ENCODE measurements around the gene CDC42EP2.
"Not testable (repeated sequence)": the region's sequence is repeated elsewhere in the genome, so short reads cannot be mapped to it uniquely, and the experiment has no call there.

CDC42EP2 gene

DNA sequence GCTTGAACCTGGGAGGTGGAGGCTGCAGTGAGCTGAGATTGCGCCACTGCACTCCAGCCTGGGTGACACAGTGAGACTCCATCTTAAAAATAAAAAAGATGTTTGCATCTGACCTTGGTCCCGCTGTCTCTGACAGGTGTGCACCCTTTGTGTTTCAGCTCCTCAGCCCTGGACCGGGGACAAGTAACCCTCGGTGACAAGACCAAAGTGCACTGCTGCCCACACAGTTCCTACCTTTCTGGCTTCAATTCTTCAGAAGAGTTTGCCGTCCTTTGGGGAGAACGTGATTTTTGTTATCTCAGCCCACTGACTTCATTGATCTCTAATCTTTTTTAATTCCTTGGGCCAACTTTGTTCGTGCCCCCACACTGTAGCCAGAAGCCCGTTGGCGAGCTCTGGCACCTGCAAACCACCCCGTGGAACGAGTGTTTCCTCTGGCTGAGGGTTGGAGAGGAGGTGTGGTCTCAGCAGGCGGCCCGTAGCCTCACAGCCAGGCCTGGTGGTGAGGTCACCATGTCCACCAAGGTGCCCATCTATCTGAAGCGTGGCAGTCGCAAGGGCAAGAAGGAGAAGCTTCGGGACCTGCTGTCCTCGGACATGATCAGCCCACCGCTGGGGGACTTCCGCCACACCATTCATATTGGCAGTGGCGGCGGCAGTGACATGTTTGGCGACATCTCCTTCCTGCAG is 5.9 kb downstream of the CDC42EP2 start:
- no peak for DNase-seq (ENCODE audit: low read depth, low spot score)
- no CpG with 5 or more reads among the region's 22 CpGs for WGBS (ENCODE audit: insufficient coverage, insufficient read length)

DNA sequence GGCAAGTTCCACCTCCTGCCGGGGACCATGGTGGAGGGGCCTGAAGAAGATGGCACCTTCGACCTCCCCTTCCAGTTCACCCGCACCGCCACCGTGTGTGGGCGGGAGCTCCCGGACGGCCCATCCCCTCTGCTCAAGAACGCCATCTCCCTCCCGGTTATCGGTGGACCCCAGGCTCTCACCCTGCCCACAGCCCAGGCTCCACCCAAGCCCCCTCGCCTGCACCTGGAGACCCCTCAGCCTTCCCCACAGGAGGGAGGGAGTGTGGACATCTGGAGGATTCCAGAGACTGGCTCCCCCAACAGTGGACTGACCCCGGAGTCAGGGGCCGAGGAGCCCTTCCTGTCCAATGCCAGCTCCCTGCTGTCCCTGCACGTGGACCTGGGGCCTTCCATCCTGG is 6.4 kb downstream of the CDC42EP2 start:
- DNase-seq (ENCODE audit: low read depth, low spot score), result no peak
- H3K27me3 ChIP-seq (ENCODE audit: control insufficient read depth, insufficient read depth, low read length), result no peaks in the 10 kb centered on the region
- no peak overlapping the region for H3K4me3 ChIP-seq (ENCODE audit: low read length)
- peaks cover 18% of the 10 kb centered on the region for H3K36me3 ChIP-seq (ENCODE audit: control insufficient read depth, insufficient read depth, low read length)
- peaks cover 2% of the 10 kb centered on the region; the same call in 1 of the 2 replicates for H3K4me1 ChIP-seq (ENCODE audit: control insufficient read depth, insufficient read depth, low read length)
- WGBS (ENCODE audit: insufficient coverage, insufficient read length), result no CpG with 5 or more reads among the region's 15 CpGs
- H3K27ac ChIP-seq (ENCODE audit: low read length), result no peak overlapping the region
- no peaks in the 10 kb centered on the region for H3K9me3 ChIP-seq (ENCODE audit: control insufficient read depth, insufficient read depth, low read length)

More for the DNA sequence above, 5.9 kb downstream of the CDC42EP2 start:
- peaks cover 4% of the 10 kb centered on the region; the same call in 1 of the 2 replicates for H3K4me1 ChIP-seq (ENCODE audit: control insufficient read depth, insufficient read depth, low read length)
- no peaks in the 10 kb centered on the region for H3K27me3 ChIP-seq (ENCODE audit: control insufficient read depth, insufficient read depth, low read length)
- no peak overlapping the region for H3K4me3 ChIP-seq (ENCODE audit: low read length)
- no peaks in the 10 kb centered on the region for H3K9me3 ChIP-seq (ENCODE audit: control insufficient read depth, insufficient read depth, low read length)
- no peak overlapping the region for H3K27ac ChIP-seq (ENCODE audit: low read length)
- H3K36me3 ChIP-seq (ENCODE audit: control insufficient read depth, insufficient read depth, low read length), result peaks cover 18% of the 10 kb centered on the region

DNA sequence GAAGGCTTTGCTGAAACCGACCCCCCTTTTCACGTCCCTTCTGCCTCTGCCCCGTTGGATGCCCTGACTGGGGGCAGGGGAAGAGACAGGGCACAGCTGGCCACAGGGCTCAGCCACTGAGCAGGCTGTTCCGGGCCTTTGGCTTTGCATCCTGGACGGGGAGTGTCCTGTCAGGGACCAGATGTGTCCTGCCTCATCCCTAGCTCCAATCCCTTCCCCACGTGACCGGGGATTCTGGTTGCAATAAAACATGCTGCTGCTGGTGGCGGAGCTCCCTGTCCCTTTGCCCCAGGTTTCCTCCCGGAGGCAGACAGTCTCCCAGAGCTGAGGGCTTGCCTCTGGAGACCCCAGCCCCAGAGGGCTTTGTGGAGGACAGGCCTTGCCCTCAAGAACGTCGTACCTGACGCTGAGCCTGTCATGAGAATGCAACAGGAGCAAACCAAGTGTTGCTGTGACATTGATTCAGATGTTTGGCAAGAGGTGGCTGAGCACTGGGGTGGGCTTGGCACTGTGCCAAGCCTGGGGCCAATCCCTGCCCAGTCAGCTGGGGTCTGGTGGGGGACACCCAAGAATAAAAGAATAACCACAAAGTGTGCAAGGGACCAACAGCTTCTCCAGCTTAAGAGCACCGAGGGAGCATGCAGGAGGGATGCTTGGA is 7.3 kb downstream of the CDC42EP2 start:
- peaks cover under 1% of the 10 kb centered on the region; the same call in 1 of the 2 replicates for H3K4me1 ChIP-seq (ENCODE audit: control insufficient read depth, insufficient read depth, low read length)
- no peak overlapping the region for H3K4me3 ChIP-seq (ENCODE audit: low read length)
- no peak overlapping the region for H3K27ac ChIP-seq (ENCODE audit: low read length)
- DNase-seq (ENCODE audit: low read depth, low spot score), result no peak
- H3K9me3 ChIP-seq (ENCODE audit: control insufficient read depth, insufficient read depth, low read length), result no peaks in the 10 kb centered on the region
- WGBS (ENCODE audit: insufficient coverage, insufficient read length), result no CpG with 5 or more reads among the region's 13 CpGs
- no peaks in the 10 kb centered on the region for H3K27me3 ChIP-seq (ENCODE audit: control insufficient read depth, insufficient read depth, low read length)
- H3K36me3 ChIP-seq (ENCODE audit: control insufficient read depth, insufficient read depth, low read length), result peaks cover 18% of the 10 kb centered on the region

DNA sequence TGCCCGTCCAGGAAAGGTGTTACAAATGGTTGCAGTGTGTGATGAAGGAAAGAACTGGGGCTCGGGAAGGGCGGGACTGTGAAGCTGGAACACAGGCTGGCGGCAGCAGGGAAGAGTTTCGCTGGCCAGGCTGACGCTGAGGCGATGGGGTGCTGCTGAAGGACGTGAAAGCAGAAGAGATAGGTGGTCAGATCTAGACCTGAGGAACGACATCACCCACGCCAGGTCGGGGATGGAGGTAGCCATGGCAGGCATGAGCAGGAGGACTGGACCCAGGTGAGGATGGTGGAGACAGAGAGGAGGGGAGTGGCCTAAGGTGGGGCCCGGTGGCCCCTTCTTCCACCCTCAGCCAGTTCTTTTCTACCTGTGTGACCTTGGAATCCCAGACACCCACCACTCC is 9.1 kb downstream of the CDC42EP2 start:
- H3K9me3 ChIP-seq (ENCODE audit: control insufficient read depth, insufficient read depth, low read length), result no peaks in the 10 kb centered on the region
- DNase-seq (ENCODE audit: low read depth, low spot score), result no peak
- H3K4me1 ChIP-seq (ENCODE audit: control insufficient read depth, insufficient read depth, low read length), result no peaks in the 10 kb centered on the region
- WGBS (ENCODE audit: insufficient coverage, insufficient read length), result no CpG with 5 or more reads among the region's 12 CpGs
- no peak overlapping the region for H3K4me3 ChIP-seq (ENCODE audit: low read length)
- no peaks in the 10 kb centered on the region for H3K27me3 ChIP-seq (ENCODE audit: control insufficient read depth, insufficient read depth, low read length)
- H3K36me3 ChIP-seq (ENCODE audit: control insufficient read depth, insufficient read depth, low read length), result peaks cover 18% of the 10 kb centered on the region
- H3K27ac ChIP-seq (ENCODE audit: low read length), result no peak overlapping the region

DNA sequence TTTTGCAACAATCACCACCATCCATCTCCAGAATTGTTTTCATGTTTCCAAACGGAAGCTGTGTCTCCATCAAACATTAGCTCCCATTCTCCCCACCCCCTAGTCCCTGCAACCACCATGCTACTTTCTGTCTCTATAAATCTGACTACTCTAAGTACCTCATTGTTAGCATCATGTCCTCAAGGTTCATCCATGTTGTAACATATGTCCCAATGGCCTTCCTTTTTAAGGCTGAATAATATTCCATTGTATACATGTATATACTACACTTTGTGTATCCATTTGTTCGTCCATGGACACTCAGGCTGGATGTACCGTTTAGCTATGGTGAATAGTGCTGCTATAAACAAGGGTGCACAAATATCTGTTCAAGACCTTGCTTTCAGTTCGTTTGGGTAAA is 10.8 kb downstream of the CDC42EP2 start:
- WGBS (ENCODE audit: insufficient coverage, insufficient read length), result no CpG with 5 or more reads among the region's 4 CpGs
- no peak for DNase-seq (ENCODE audit: low read depth, low spot score)
- Histone ChIP-seq H3K4me1 (ENCODE audit: control insufficient read depth, insufficient read depth, low read length) (no peaks in the 10 kb centered on the region), H3K27me3 (ENCODE audit: control insufficient read depth, insufficient read depth, low read length) (no peaks in the 10 kb centered on the region), H3K27ac (ENCODE audit: low read length) (no peak overlapping the region), H3K36me3 (ENCODE audit: control insufficient read depth, insufficient read depth, low read length) (peaks cover 18% of the 10 kb centered on the region), H3K9me3 (ENCODE audit: control insufficient read depth, insufficient read depth, low read length) (no peaks in the 10 kb centered on the region), H3K4me3 (ENCODE audit: low read length) (no peak overlapping the region)

DNA sequence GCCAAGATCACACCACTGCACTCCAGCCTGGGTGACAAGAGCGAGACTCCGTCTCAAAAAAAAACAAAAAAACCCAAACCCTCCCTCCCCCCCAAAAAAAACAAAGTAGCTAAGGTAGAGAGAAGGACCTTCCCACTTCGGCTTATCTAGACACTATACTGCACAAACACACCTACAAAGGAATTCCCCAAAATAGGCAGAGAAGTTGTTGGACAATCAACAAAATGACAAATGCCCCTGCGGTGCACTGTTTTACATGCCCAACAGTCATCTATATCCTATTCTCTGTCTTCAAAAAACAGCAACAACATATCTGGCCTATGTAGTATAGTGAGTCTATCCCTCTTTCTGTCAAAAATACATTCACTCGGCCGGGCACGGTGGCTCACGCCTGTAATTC is 12.4 kb downstream of the CDC42EP2 start:
- no CpG with 5 or more reads among the region's 8 CpGs for WGBS (ENCODE audit: insufficient coverage, insufficient read length)
- H3K4me1 ChIP-seq (ENCODE audit: control insufficient read depth, insufficient read depth, low read length), result no peaks in the 10 kb centered on the region
- H3K4me3 ChIP-seq (ENCODE audit: low read length), result no peak overlapping the region
- peaks cover 3% of the 10 kb centered on the region; the same call in 1 of the 2 replicates for H3K36me3 ChIP-seq (ENCODE audit: control insufficient read depth, insufficient read depth, low read length)
- H3K27me3 ChIP-seq (ENCODE audit: control insufficient read depth, insufficient read depth, low read length), result no peaks in the 10 kb centered on the region
- H3K27ac ChIP-seq (ENCODE audit: low read length), result no peak overlapping the region
- H3K9me3 ChIP-seq (ENCODE audit: control insufficient read depth, insufficient read depth, low read length), result no peaks in the 10 kb centered on the region
- DNase-seq (ENCODE audit: low read depth, low spot score), result no peak

DNA sequence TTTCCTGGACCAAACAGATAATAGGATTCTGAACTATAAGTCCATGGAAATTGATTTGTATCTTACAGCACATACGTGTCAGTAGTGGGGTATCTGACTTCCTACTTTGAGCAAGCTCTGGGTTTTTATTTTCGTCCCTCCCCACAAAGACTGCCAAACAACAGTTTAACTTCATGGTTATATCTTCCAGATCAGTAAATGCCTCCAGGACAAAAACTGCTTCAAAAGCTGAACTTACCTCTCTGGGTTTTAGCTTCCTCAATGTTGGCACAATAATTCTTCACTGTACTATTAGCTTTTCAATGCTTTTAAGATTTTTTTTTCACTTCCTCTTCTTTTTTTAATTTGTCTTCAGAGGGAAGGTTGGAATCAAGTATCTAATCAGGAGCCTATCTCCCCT is 14.8 kb downstream of the CDC42EP2 start:
- Histone ChIP-seq H3K27me3 (ENCODE audit: control insufficient read depth, insufficient read depth, low read length) (no peaks in the 10 kb centered on the region), H3K27ac (ENCODE audit: low read length) (no peak overlapping the region), H3K4me3 (ENCODE audit: low read length) (no peak overlapping the region), H3K4me1 (ENCODE audit: control insufficient read depth, insufficient read depth, low read length) (no peaks in the 10 kb centered on the region), H3K9me3 (ENCODE audit: control insufficient read depth, insufficient read depth, low read length) (no peaks in the 10 kb centered on the region), H3K36me3 (ENCODE audit: control insufficient read depth, insufficient read depth, low read length) (no peaks in the 10 kb centered on the region)
- no CpG with 5 or more reads among the region's 2 CpGs for WGBS (ENCODE audit: insufficient coverage, insufficient read length)
- no peak for DNase-seq (ENCODE audit: low read depth, low spot score)

DNA sequence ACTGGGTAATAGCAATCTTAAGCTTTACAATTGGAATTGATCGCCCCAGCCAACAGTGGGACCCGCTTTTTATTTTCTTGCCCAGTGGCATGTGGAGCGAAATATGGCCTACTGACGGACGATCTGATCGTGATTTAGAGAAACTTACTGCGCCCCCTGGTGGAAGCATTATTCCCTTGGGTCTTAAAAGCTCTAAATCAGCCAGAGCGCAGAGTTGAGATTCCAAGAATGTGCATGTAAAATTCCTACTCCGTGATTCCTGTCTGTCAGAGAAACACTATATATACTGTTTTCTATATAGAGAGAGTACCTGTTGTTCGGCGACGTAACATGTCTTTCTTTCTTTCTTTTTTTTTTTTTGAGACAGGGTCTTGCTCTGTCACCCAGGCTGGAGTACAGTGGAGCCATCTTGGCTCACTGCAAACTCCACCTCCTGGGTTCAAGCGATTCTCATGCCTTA is 15.3 kb downstream of the CDC42EP2 start:
- H3K4me1 ChIP-seq (ENCODE audit: control insufficient read depth, insufficient read depth, low read length), result no peaks in the 10 kb centered on the region
- WGBS (ENCODE audit: insufficient coverage, insufficient read length), result no CpG with 5 or more reads among the region's 13 CpGs
- peak; percentile 91 for DNase-seq (ENCODE audit: low read depth, low spot score)
- no peaks in the 10 kb centered on the region; the same call in 1 of the 2 replicates for H3K9me3 ChIP-seq (ENCODE audit: control insufficient read depth, insufficient read depth, low read length)
- H3K36me3 ChIP-seq (ENCODE audit: control insufficient read depth, insufficient read depth, low read length), result no peaks in the 10 kb centered on the region
- no peak overlapping the region for H3K4me3 ChIP-seq (ENCODE audit: low read length)
- no peak overlapping the region for H3K27ac ChIP-seq (ENCODE audit: low read length)
- H3K27me3 ChIP-seq (ENCODE audit: control insufficient read depth, insufficient read depth, low read length), result no peaks in the 10 kb centered on the region

DNA sequence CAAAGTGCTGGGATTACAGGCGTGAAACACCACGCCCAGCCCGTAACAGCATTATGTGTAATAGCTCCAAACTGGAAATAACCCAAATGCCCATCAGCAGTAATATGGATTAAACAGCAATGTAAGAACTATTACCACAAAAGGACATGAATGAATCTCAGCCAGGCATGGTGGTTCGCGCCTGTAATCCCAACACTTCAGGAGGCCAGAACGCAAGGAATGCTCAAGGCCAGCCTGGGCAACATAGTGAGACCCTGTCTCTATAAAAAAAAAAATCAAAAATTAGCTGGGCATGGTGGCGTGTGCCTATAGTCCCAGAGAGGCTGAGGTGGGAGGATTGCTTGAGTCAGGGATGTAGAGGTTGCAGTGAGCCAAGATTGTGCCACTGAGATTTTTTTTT is 15.9 kb downstream of the CDC42EP2 start:
- no peak for DNase-seq (ENCODE audit: low read depth, low spot score)
- no CpG with 5 or more reads among the region's 7 CpGs for WGBS (ENCODE audit: insufficient coverage, insufficient read length)
- Histone ChIP-seq H3K9me3 (ENCODE audit: control insufficient read depth, insufficient read depth, low read length) (no peaks in the 10 kb centered on the region; the same call in 1 of the 2 replicates), H3K4me1 (ENCODE audit: control insufficient read depth, insufficient read depth, low read length) (no peaks in the 10 kb centered on the region), H3K27ac (ENCODE audit: low read length) (no peak overlapping the region), H3K36me3 (ENCODE audit: control insufficient read depth, insufficient read depth, low read length) (no peaks in the 10 kb centered on the region), H3K4me3 (ENCODE audit: low read length) (no peak overlapping the region), H3K27me3 (ENCODE audit: control insufficient read depth, insufficient read depth, low read length) (no peaks in the 10 kb centered on the region)

DNA sequence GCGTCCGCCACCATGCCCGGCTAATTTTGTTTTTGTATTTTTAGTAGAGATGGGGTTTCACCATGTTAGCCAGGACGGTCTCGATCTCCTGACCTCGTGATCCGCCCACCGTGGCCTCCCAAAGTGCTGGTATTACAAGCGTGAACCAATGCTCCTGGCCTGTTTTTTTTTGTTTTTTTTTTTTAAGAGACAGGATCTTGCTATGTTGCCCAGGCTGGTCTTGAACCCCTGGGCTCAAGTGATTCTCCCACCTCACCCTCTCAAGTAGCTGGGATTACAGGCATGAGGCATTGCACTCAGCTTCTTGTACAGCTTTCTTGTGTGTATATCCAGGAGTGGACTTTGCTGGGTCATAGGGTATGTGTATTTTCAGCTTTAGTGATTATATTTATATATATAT is 17.9 kb downstream of the CDC42EP2 start:
- H3K4me1 ChIP-seq (ENCODE audit: control insufficient read depth, insufficient read depth, low read length), result not testable (repeated sequence)

More for the DNA sequence above, 17.9 kb downstream of the CDC42EP2 start:
- not testable (repeated sequence) for H3K36me3 ChIP-seq (ENCODE audit: control insufficient read depth, insufficient read depth, low read length); H3K27me3 ChIP-seq (ENCODE audit: control insufficient read depth, insufficient read depth, low read length); DNase-seq (ENCODE audit: low read depth, low spot score); H3K27ac ChIP-seq (ENCODE audit: low read length); H3K9me3 ChIP-seq (ENCODE audit: control insufficient read depth, insufficient read depth, low read length); H3K4me3 ChIP-seq (ENCODE audit: low read length)
- WGBS (ENCODE audit: insufficient coverage, insufficient read length), result no CpG with 5 or more reads among the region's 9 CpGs

Measured in iPS DF 6.9 (cell line).